Measurements from ENCODE around the gene MTRR. TPM values are rescaled to one million over a fixed set of nuclear protein-coding genes. Genes with fewer than 3 reads are reported as not detected.

The MTRR gene
- total RNA-seq, 1 experiment from 2014 or later: 46.9 TPM

DNA sequence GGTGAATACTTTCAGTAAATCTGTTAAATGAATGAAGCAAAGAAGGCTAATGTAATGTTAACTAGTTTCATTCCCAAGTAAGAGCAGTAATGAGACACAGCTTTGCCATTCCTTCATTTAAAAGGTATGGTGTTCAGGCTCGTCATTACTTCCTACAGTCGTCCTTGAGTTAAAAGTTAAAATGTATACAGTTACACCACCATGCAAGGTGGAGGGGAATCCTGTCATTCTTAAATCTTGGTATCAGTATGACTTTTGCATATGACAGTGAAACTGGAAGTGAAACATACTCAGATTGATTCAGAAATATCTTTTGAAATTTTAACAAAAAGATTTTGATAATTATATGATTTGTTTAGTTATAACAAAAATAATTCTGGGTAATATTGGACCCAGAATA is 25.9 kb downstream of the MTRR start (continued):
- TF ChIP-seq, protein P1, sequence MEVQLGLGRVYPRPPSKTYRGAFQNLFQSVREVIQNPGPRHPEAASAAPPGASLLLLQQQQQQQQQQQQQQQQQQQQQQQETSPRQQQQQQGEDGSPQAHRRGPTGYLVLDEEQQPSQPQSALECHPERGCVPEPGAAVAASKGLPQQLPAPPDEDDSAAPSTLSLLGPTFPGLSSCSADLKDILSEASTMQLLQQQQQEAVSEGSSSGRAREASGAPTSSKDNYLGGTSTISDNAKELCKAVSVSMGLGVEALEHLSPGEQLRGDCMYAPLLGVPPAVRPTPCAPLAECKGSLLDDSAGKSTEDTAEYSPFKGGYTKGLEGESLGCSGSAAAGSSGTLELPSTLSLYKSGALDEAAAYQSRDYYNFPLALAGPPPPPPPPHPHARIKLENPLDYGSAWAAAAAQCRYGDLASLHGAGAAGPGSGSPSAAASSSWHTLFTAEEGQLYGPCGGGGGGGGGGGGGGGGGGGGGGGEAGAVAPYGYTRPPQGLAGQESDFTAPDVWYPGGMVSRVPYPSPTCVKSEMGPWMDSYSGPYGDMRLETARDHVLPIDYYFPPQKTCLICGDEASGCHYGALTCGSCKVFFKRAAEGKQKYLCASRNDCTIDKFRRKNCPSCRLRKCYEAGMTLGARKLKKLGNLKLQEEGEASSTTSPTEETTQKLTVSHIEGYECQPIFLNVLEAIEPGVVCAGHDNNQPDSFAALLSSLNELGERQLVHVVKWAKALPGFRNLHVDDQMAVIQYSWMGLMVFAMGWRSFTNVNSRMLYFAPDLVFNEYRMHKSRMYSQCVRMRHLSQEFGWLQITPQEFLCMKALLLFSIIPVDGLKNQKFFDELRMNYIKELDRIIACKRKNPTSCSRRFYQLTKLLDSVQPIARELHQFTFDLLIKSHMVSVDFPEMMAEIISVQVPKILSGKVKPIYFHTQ (CRISPR knock-in tag; IDR thresholded peaks at IDR 0.05): no peak
- no peak for TF ChIP-seq CREB1 (CRISPR knock-in tag; IDR thresholded peaks at IDR 0.05)
- TF ChIP-seq ZNF232 (CRISPR knock-in tag; IDR thresholded peaks at IDR 0.05): no peak

DNA sequence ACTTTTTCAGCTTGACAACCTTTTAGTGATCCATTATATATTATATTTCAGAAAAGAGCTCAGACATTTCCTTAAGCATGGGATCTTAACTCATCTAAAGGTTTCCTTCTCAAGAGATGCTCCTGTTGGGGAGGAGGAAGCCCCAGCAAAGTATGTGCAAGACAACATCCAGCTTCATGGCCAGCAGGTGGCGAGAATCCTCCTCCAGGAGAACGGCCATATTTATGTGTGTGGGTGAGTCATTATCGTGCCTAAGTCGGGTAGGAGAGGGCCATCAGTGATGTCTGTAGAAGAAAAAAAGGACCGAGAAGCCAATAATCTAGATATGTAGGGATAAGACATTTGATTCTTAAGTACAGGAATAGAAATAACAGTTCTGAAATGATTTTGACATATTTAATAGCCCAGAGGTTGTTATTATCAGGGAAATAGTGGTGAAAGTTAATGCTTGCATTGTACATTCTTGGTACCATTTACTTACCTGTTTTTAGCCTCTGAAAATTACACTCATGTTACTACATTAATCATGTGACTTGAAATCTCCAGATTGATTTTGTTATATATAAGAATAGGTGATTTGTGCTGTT is 28.2 kb downstream of the MTRR start:
- Mint-ChIP-seq H3K4me3 (no peak overlapping the region), H3K27ac (no peak overlapping the region), H3K27me3 (ENCODE audit: low read depth) (no peaks in the 10 kb centered on the region), H3K4me1 (no peaks in the 10 kb centered on the region), H3K9me3 (no peaks in the 10 kb centered on the region), H3K36me3 (peaks cover 74% of the 10 kb centered on the region)
- CTCF ChIA-PET: interaction anchor here (0.6 to 1.5 kb wide), 7 partner anchors 11 to 1328 kb away, joined by 3 to 6 read pairs (median 4); partner anchors contain the start of genes FASTKD3 and MTRR
- POLR2A ChIA-PET: no interaction called here
- peak; percentile 90 for ATAC-seq
- DNase-seq (ENCODE audit: low spot score): peak; percentile 58
- TF ChIP-seq SMAD4 (CRISPR knock-in tag; IDR thresholded peaks at IDR 0.05) (no peak), MYBL2 (CRISPR knock-in tag; IDR thresholded peaks at IDR 0.05) (no peak), ZNF219 (CRISPR knock-in tag; IDR thresholded peaks at IDR 0.05; ENCODE audit: borderline replicate concordance) (no peak), FOXK1 (CRISPR knock-in tag; IDR thresholded peaks at IDR 0.05) (no peak), NFYB (CRISPR knock-in tag; conservative IDR thresholded peaks at IDR 0.05; ENCODE audit: low read depth) (no peak), TCF7 (CRISPR knock-in tag; IDR thresholded peaks at IDR 0.05; ENCODE audit: low read depth) (no peak), FOXP1 (CRISPR knock-in tag; IDR thresholded peaks at IDR 0.05; ENCODE audit: borderline replicate concordance) (no peak), JAZF1 (CRISPR knock-in tag; IDR thresholded peaks at IDR 0.05) (no peak), JUN (CRISPR knock-in tag; IDR thresholded peaks at IDR 0.05) (no peak), ZBTB21 (CRISPR knock-in tag; IDR thresholded peaks at IDR 0.05; ENCODE audit: borderline replicate concordance) (no peak), NFATC4 (CRISPR knock-in tag; IDR thresholded peaks at IDR 0.05) (no peak), ZNF138 (CRISPR knock-in tag; conservative IDR thresholded peaks at IDR 0.05) (no peak), ESRRA (CRISPR knock-in tag; IDR thresholded peaks at IDR 0.05; ENCODE audit: borderline replicate concordance) (no peak)
- TF ChIP-seq, protein P2, sequence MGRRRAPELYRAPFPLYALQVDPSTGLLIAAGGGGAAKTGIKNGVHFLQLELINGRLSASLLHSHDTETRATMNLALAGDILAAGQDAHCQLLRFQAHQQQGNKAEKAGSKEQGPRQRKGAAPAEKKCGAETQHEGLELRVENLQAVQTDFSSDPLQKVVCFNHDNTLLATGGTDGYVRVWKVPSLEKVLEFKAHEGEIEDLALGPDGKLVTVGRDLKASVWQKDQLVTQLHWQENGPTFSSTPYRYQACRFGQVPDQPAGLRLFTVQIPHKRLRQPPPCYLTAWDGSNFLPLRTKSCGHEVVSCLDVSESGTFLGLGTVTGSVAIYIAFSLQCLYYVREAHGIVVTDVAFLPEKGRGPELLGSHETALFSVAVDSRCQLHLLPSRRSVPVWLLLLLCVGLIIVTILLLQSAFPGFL (CRISPR knock-in tag; IDR thresholded peaks at IDR 0.05; ENCODE audit: borderline replicate concordance): no peak
- TF ChIP-seq, protein P3, sequence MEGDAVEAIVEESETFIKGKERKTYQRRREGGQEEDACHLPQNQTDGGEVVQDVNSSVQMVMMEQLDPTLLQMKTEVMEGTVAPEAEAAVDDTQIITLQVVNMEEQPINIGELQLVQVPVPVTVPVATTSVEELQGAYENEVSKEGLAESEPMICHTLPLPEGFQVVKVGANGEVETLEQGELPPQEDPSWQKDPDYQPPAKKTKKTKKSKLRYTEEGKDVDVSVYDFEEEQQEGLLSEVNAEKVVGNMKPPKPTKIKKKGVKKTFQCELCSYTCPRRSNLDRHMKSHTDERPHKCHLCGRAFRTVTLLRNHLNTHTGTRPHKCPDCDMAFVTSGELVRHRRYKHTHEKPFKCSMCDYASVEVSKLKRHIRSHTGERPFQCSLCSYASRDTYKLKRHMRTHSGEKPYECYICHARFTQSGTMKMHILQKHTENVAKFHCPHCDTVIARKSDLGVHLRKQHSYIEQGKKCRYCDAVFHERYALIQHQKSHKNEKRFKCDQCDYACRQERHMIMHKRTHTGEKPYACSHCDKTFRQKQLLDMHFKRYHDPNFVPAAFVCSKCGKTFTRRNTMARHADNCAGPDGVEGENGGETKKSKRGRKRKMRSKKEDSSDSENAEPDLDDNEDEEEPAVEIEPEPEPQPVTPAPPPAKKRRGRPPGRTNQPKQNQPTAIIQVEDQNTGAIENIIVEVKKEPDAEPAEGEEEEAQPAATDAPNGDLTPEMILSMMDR (IDR thresholded peaks at IDR 0.05): no peak; the same call in 1 of the 2 replicates
- TF ChIP-seq, protein P4, sequence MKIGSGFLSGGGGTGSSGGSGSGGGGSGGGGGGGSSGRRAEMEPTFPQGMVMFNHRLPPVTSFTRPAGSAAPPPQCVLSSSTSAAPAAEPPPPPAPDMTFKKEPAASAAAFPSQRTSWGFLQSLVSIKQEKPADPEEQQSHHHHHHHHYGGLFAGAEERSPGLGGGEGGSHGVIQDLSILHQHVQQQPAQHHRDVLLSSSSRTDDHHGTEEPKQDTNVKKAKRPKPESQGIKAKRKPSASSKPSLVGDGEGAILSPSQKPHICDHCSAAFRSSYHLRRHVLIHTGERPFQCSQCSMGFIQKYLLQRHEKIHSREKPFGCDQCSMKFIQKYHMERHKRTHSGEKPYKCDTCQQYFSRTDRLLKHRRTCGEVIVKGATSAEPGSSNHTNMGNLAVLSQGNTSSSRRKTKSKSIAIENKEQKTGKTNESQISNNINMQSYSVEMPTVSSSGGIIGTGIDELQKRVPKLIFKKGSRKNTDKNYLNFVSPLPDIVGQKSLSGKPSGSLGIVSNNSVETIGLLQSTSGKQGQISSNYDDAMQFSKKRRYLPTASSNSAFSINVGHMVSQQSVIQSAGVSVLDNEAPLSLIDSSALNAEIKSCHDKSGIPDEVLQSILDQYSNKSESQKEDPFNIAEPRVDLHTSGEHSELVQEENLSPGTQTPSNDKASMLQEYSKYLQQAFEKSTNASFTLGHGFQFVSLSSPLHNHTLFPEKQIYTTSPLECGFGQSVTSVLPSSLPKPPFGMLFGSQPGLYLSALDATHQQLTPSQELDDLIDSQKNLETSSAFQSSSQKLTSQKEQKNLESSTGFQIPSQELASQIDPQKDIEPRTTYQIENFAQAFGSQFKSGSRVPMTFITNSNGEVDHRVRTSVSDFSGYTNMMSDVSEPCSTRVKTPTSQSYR (CRISPR knock-in tag; IDR thresholded peaks at IDR 0.05): no peak

Measured in WTC11 (cell line).